Esophagus muscularis mucosa (tissue), 4 donors: ENCODE measurements around the gene PPIA. TPM values are rescaled to one million over a fixed set of nuclear protein-coding genes. Genes with fewer than 3 reads are reported as not detected.
A peak's percentile ranks its signal among the peaks of the same experiment; 100 is the strongest.

Experiments used
- DNase-seq: peaks from one replicate; pipeline ENCODE4 v3.0.0-alpha.2; 2017; ENCODE audit errors: extremely low spot score
- H3K27ac ChIP-seq, 4 donors: fragments of 200-600 bp; sonication (generic); replicated peaks in 1 of 4; 1 replicate in 3 of 4; 2 replicates in 1 of 4; pipeline ENCODE4 v1.5.1; 2016 to 2019; ENCODE audit warnings: mild to moderate bottlenecking in 1 of 4
- H3K27me3 ChIP-seq, 4 donors: fragments of 200-600 bp; sonication (generic); one replicate each; pipeline versions ENCODE4 v1.5.1 to v1.6.0; 2016 to 2019
- H3K36me3 ChIP-seq, 4 donors: fragments of 200-600 bp; sonication (generic); one replicate each; pipeline ENCODE4 v1.5.1; 2016 to 2019
- H3K4me1 ChIP-seq, 4 donors: fragments of 200-600 bp; sonication (generic); one replicate each; pipeline ENCODE4 v1.5.1; 2016 to 2019
- H3K4me3 ChIP-seq, 4 donors: fragments of 200-600 bp; sonication (generic); 1 replicate in 2 of 4; 2 replicates in 2 of 4; pipeline ENCODE4 v1.5.1; 2016 to 2019; ENCODE audit warnings: mild to moderate bottlenecking in 4 of 4, moderate library complexity in 1 of 4
- H3K9me3 ChIP-seq, 4 donors: fragments of 200-600 bp; sonication (generic); 1 replicate in 3 of 4; 2 replicates in 1 of 4; pipeline ENCODE4 v1.5.1; 2016 to 2019
- CTCF ChIP-seq, 3 experiments: fragments of 200-600 bp in 2 of 3; fragments of 450-650 bp in 1 of 3; sonication (generic) in 2 of 3; IDR thresholded peaks; one replicate each; pipeline ENCODE4 v1.5.1; 2017 to 2019; ENCODE audit warnings: antibody characterized with exemption in 3 of 3, mild to moderate bottlenecking in 2 of 3, moderate library complexity in 1 of 3
- EP300 ChIP-seq: sonication (generic); formaldehyde crosslinking; IDR thresholded peaks from one replicate; pipeline ENCODE4 v1.6.1; 2017; ENCODE audit warnings: antibody characterized with exemption
- POLR2A ChIP-seq: fragments of 450-650 bp; IDR thresholded peaks from one replicate; pipeline ENCODE4 v1.6.1; 2017; ENCODE audit warnings: antibody characterized with exemption, moderate library complexity, mild to moderate bottlenecking, low read depth
- POLR2AphosphoS5 ChIP-seq, 2 donors: sonication (generic); formaldehyde crosslinking; IDR thresholded peaks; one replicate each; pipeline ENCODE4 v1.6.1; 2017; ENCODE audit warnings: antibody characterized with exemption in 2 of 2
- WGBS: methylation state at CpG from one replicate; pipeline ENCODE4 v1.1.5; 2018; 5-methylcytosine and 5-hydroxymethylcytosine counted together
- intact Hi-C: fragments of 100-400 bp; cut with DNase I; formaldehyde crosslinking; loops from one replicate; pipeline ENCODE4 v1.15.1; 2023
- total RNA-seq, 4 donors: library from RNA; depleted of rRNA; stranded (reverse); fragments of >200 nt; gene quantifications; one replicate each; pipeline versions ENCODE4 v1.1.0 to v1.2.1, GENCODE V29; 2016

Gene PPIA
- total RNA-seq, 4 donors from 2014 or later, result 1,223 to 1,666 (median 1,462) TPM

GRCh38 chr7:44755698-44756627 lies 40.5 kb upstream of the PPIA start:
- WGBS, result 69% methylated on average over 12 of the region's 17 CpGs
- no peaks in the 10 kb centered on the region for H3K27me3 ChIP-seq
- TF ChIP-seq CTCF (IDR thresholded peaks at IDR 0.05) (no peak), EP300 (no peak), POLR2AphosphoS5 (IDR thresholded peaks at IDR 0.05) (no peak), POLR2A (no peak)
- H3K36me3 ChIP-seq, result peaks cover 10 to 51% (median 42%) of the 10 kb centered on the region in 4 donors
- peak overlapping the region; percentile 44 to 61 (median 54) for H3K27ac ChIP-seq
- intact Hi-C loops, result no loop called here
- peak overlapping the region in 1 of 4 donors; percentile 14 for H3K4me3 ChIP-seq
- no peak for DNase-seq
- H3K4me1 ChIP-seq, result peaks cover 47 to 59% (median 49%) of the 10 kb centered on the region in 4 donors
- no peaks in the 10 kb centered on the region for H3K9me3 ChIP-seq

- intact Hi-C loops, result no loop called here
- DNase-seq, result no peak
- Histone ChIP-seq H3K27ac (peak overlapping the region in 1 of 4 donors; percentile 61), H3K4me3 (no peak overlapping the region), H3K9me3 (no peaks in the 10 kb centered on the region), H3K4me1 (peaks cover 40 to 55% (median 45%) of the 10 kb centered on the region in 4 donors), H3K36me3 (peaks cover 20 to 58% (median 52%) of the 10 kb centered on the region in 4 donors), H3K27me3 (no peaks in the 10 kb centered on the region)
- no peak for TF ChIP-seq CTCF (IDR thresholded peaks at IDR 0.05)
- no peak for TF ChIP-seq EP300
- WGBS, result 76% methylated on average over 10 of the region's 12 CpGs
Measured at GRCh38 chr7:44756904-44757303, 39.6 kb upstream of the PPIA start.

- H3K4me1 ChIP-seq, result peaks cover 40 to 55% (median 47%) of the 10 kb centered on the region in 4 donors
- intact Hi-C loops, result no loop called here
- H3K27ac ChIP-seq, result no peak overlapping the region
- H3K9me3 ChIP-seq, result no peaks in the 10 kb centered on the region
- H3K36me3 ChIP-seq, result peaks cover 21 to 62% (median 56%) of the 10 kb centered on the region in 4 donors
- DNase-seq, result no peak
- no peak overlapping the region for H3K4me3 ChIP-seq
- no peaks in the 10 kb centered on the region for H3K27me3 ChIP-seq
- no peak for TF ChIP-seq POLR2A
- no peak for TF ChIP-seq POLR2AphosphoS5 (IDR thresholded peaks at IDR 0.05)
- no peak for TF ChIP-seq CTCF (IDR thresholded peaks at IDR 0.05)
- TF ChIP-seq EP300, result no peak
- 60% methylated on average over 3 of the region's 10 CpGs for WGBS
Measured at GRCh38 chr7:44757311-44757710, 39.2 kb upstream of the PPIA start.

GRCh38 chr7:44757739-44758138 lies 38.7 kb upstream of the PPIA start:
- Histone ChIP-seq H3K9me3 (no peaks in the 10 kb centered on the region), H3K27ac (no peak overlapping the region), H3K4me1 (peaks cover 40 to 56% (median 49%) of the 10 kb centered on the region in 4 donors), H3K27me3 (no peaks in the 10 kb centered on the region), H3K36me3 (peaks cover 21 to 66% (median 60%) of the 10 kb centered on the region in 4 donors), H3K4me3 (no peak overlapping the region)
- intact Hi-C loops, result no loop called here
- TF ChIP-seq EP300, result no peak
- TF ChIP-seq POLR2AphosphoS5 (IDR thresholded peaks at IDR 0.05), result no peak
- no peak for TF ChIP-seq CTCF (IDR thresholded peaks at IDR 0.05)
- no peak for TF ChIP-seq POLR2A
- 82% methylated on average over 4 of the region's 7 CpGs for WGBS
- DNase-seq, result no peak
